Suprapubic skin (tissue), 4 donors: ENCODE results near the gene GNAI2.

Experiments used
- POLR2A ChIP-seq, 2 donors: fragments of 450-650 bp; IDR thresholded peaks; one replicate each; pipeline ENCODE4 v1.6.1; 2017; ENCODE audit warnings: antibody characterized with exemption in 2 of 2, mild to moderate bottlenecking in 2 of 2, moderate library complexity in 2 of 2
- POLR2AphosphoS5 ChIP-seq, 3 donors: sonication (generic); formaldehyde crosslinking; IDR thresholded peaks; one replicate each; pipeline ENCODE4 v1.6.1; 2017; ENCODE audit warnings: antibody characterized with exemption in 3 of 3
- TF ChIP-seq, protein P1 (sequence below), 2 donors: fragments of 200-600 bp in 1 of 2; fragments of 450-650 bp in 1 of 2; sonication (generic) in 1 of 2; IDR thresholded peaks; one replicate each; pipeline ENCODE4 v1.5.1; 2016 to 2019; ENCODE audit warnings: antibody characterized with exemption in 2 of 2, mild to moderate bottlenecking in 1 of 2, moderate library complexity in 1 of 2

DNA sequence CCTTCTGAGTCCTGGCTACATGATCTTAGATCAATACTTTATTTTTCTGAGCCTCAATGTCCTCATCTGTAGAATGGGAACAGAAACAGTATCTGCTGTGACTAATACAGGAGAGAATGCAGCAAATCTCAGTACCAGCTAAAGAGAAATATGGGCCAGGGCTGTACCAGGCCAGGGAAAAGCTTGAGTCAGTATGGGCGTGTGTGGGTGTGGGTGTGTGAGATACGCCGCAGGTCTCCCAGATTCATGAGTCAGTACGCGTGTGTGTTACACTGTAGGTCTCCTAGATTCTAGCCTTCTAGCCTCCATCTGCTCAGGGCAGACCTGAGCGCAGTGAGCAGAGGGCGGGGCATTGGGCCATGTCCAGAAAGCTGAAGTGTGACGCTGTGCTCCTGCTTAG is 15.2 kb downstream of the GNAI2 start:
- TF ChIP-seq, protein P1, sequence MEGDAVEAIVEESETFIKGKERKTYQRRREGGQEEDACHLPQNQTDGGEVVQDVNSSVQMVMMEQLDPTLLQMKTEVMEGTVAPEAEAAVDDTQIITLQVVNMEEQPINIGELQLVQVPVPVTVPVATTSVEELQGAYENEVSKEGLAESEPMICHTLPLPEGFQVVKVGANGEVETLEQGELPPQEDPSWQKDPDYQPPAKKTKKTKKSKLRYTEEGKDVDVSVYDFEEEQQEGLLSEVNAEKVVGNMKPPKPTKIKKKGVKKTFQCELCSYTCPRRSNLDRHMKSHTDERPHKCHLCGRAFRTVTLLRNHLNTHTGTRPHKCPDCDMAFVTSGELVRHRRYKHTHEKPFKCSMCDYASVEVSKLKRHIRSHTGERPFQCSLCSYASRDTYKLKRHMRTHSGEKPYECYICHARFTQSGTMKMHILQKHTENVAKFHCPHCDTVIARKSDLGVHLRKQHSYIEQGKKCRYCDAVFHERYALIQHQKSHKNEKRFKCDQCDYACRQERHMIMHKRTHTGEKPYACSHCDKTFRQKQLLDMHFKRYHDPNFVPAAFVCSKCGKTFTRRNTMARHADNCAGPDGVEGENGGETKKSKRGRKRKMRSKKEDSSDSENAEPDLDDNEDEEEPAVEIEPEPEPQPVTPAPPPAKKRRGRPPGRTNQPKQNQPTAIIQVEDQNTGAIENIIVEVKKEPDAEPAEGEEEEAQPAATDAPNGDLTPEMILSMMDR (IDR thresholded peaks at IDR 0.05) = no peak
- no peak for TF ChIP-seq POLR2A (IDR thresholded peaks at IDR 0.05)
- no peak for TF ChIP-seq POLR2AphosphoS5 (IDR thresholded peaks at IDR 0.05)
